GM12875 (cell line): Measurements from ENCODE around the gene PTCH2.

ENCODE experiments used
- H3K4me3 ChIP-seq: one replicate; pipeline ENCODE4 v1.5.1; 2011; ENCODE audit warnings: low read depth, low read length, control low read depth
- TF ChIP-seq, protein P1 (sequence below): IDR thresholded peaks from 2 replicates; pipeline ENCODE4 v1.5.1; 2011; ENCODE audit warnings: low read depth, mild to moderate bottlenecking, control low read depth, inconsistent platforms, low read length, moderate library complexity, borderline replicate concordance; ENCODE audit not compliant: insufficient read depth

The PTCH2 gene

GRCh38 chr1:44780583-44781121, 62.4 kb downstream of the PTCH2 start:
- no peak overlapping the region for H3K4me3 ChIP-seq
- TF ChIP-seq, protein P1, sequence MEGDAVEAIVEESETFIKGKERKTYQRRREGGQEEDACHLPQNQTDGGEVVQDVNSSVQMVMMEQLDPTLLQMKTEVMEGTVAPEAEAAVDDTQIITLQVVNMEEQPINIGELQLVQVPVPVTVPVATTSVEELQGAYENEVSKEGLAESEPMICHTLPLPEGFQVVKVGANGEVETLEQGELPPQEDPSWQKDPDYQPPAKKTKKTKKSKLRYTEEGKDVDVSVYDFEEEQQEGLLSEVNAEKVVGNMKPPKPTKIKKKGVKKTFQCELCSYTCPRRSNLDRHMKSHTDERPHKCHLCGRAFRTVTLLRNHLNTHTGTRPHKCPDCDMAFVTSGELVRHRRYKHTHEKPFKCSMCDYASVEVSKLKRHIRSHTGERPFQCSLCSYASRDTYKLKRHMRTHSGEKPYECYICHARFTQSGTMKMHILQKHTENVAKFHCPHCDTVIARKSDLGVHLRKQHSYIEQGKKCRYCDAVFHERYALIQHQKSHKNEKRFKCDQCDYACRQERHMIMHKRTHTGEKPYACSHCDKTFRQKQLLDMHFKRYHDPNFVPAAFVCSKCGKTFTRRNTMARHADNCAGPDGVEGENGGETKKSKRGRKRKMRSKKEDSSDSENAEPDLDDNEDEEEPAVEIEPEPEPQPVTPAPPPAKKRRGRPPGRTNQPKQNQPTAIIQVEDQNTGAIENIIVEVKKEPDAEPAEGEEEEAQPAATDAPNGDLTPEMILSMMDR, result no peak

DNA sequence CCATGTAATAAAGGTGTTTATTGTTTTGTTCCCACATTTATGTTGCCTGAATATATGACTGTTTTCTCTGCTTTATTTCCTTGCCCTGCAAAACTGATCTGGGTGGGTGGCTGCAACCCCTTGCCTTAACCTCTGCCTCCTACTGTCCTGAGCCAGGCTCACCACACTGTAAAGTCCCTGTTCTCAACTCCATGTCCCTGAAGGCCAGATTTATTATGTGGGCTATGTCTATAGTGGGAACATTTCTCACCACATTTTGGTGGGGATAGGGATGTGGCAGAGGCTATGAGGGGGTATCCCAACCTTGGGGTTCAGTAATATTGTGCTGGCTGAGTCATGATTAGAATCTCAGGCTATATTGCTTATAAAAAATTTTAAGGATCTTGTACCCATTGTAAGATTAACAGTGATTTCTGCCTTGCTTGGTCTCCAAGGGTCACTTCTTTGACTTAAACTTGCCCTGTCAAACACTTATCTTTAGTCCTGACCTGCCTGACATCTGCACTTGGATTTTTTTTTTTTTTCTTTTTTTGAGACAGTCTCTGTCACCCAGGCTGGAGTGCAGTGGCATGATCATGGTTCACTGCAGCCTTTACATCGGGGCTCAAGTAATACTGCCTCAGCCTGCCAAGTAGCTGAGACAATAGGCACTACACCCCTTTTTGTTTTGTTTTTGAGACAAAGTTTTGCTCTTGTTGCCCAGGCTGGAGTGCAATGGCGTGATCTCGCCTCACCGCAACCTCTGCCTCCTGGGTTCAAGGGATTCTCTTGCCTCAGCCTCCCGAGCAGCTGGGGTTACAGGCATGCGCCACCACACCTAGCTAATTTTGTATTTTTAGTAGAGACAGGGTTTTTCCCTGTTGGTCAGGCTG, 64.1 kb downstream of the PTCH2 start:
- no peak overlapping the region for H3K4me3 ChIP-seq
- TF ChIP-seq, protein P1, result no peak

GRCh38 chr1:44777969-44778635, 65.0 kb downstream of the PTCH2 start:
- TF ChIP-seq, protein P1, result no peak
- H3K4me3 ChIP-seq, result no peak overlapping the region

GRCh38 chr1:44777547-44777946, 65.5 kb downstream of the PTCH2 start:
- peak overlapping the region; percentile 98 for H3K4me3 ChIP-seq
- TF ChIP-seq, protein P1, result no peak

DNA sequence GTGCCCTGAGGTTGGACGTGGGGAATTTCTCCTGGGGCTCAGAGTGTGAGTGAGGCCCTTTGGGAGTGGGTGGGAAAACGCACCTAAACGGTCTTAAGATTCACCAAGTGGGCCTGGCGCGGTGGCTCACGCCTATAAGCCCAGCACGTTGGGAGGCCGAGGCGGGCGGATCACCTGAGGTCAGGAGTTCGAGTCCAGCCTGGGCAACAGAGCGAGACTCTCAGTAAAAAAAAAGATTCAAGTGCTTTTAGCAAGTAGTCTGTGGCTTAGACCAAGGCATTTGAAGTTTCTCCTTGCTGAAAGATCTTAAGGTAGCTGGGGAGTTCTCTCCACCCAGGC, 66.4 kb downstream of the PTCH2 start:
- TF ChIP-seq, protein P1, result no peak
- H3K4me3 ChIP-seq, result peak overlapping the region; percentile 98

- peak overlapping the region; percentile 98 for H3K4me3 ChIP-seq
- TF ChIP-seq, protein P1, result no peak
Observed at GRCh38 chr1:44775930-44776729, 66.9 kb downstream of the PTCH2 start.
